Stimulated activated naive CD8-positive, alpha-beta T cell treated with anti-CD3 and anti-CD28 coated beads, Interleukin-15, Interleukin-2, amounts not matched to agents 100 ng/mL and 50 ng/mL, for 24 hours (primary cell): ENCODE measurements around the gene SPTLC3.

Experiments used
- H3K27ac Mint-ChIP-seq: one replicate; pipeline ENCODE4 v1.8.0; 2021; ENCODE audit warnings: mild to moderate bottlenecking, mixed read lengths
- H3K27me3 Mint-ChIP-seq: one replicate; pipeline ENCODE4 v1.8.0; 2021; ENCODE audit warnings: mixed read lengths
- H3K36me3 Mint-ChIP-seq: one replicate; pipeline ENCODE4 v1.8.0; 2021; ENCODE audit warnings: low read depth, mixed read lengths
- H3K4me1 Mint-ChIP-seq: one replicate; pipeline ENCODE4 v1.8.0; 2021; ENCODE audit warnings: low read depth, mixed read lengths
- H3K4me3 Mint-ChIP-seq: one replicate; pipeline ENCODE4 v1.8.0; 2021; ENCODE audit warnings: mild to moderate bottlenecking, mixed read lengths
- H3K9me3 Mint-ChIP-seq: one replicate; pipeline ENCODE4 v1.8.0; 2021; ENCODE audit warnings: mixed read lengths

The SPTLC3 gene

GRCh38 chr20:13142143-13142542 is 133.4 kb downstream of the SPTLC3 start:
- no peak overlapping the region for H3K27ac Mint-ChIP-seq
- no peaks in the 10 kb centered on the region for H3K36me3 Mint-ChIP-seq
- H3K9me3 Mint-ChIP-seq = no peaks in the 10 kb centered on the region
- H3K27me3 Mint-ChIP-seq = peaks cover 13% of the 10 kb centered on the region
- no peak overlapping the region for H3K4me3 Mint-ChIP-seq
- peaks cover 6% of the 10 kb centered on the region for H3K4me1 Mint-ChIP-seq

GRCh38 chr20:13147071-13147963 is 138.5 kb downstream of the SPTLC3 start:
- Mint-ChIP-seq H3K27ac (no peak overlapping the region), H3K27me3 (peaks cover 13% of the 10 kb centered on the region), H3K36me3 (no peaks in the 10 kb centered on the region), H3K4me1 (peaks cover 3% of the 10 kb centered on the region), H3K4me3 (no peak overlapping the region), H3K9me3 (no peaks in the 10 kb centered on the region)

GRCh38 chr20:13147971-13148370 is 139.2 kb downstream of the SPTLC3 start:
- Mint-ChIP-seq H3K4me1 (peaks cover 3% of the 10 kb centered on the region), H3K27ac (no peak overlapping the region), H3K9me3 (no peaks in the 10 kb centered on the region), H3K36me3 (no peaks in the 10 kb centered on the region), H3K27me3 (peaks cover 13% of the 10 kb centered on the region), H3K4me3 (no peak overlapping the region)

GRCh38 chr20:13148402-13148801 is 139.6 kb downstream of the SPTLC3 start:
- Mint-ChIP-seq H3K9me3 (no peaks in the 10 kb centered on the region), H3K27me3 (peaks cover 13% of the 10 kb centered on the region), H3K4me1 (peaks cover 3% of the 10 kb centered on the region), H3K27ac (no peak overlapping the region), H3K4me3 (no peak overlapping the region), H3K36me3 (no peaks in the 10 kb centered on the region)

GRCh38 chr20:13148961-13149360 is 140.2 kb downstream of the SPTLC3 start:
- H3K27me3 Mint-ChIP-seq = peaks cover 10% of the 10 kb centered on the region
- H3K9me3 Mint-ChIP-seq = no peaks in the 10 kb centered on the region
- H3K36me3 Mint-ChIP-seq = no peaks in the 10 kb centered on the region
- H3K4me3 Mint-ChIP-seq = no peak overlapping the region
- H3K4me1 Mint-ChIP-seq = peaks cover 3% of the 10 kb centered on the region
- no peak overlapping the region for H3K27ac Mint-ChIP-seq

GRCh38 chr20:13149371-13150105 is 140.8 kb downstream of the SPTLC3 start:
- Mint-ChIP-seq H3K4me3 (no peak overlapping the region), H3K9me3 (no peaks in the 10 kb centered on the region), H3K27ac (no peak overlapping the region), H3K27me3 (peaks cover 7% of the 10 kb centered on the region), H3K36me3 (no peaks in the 10 kb centered on the region), H3K4me1 (peaks cover 3% of the 10 kb centered on the region)

GRCh38 chr20:13158369-13158768 is 149.6 kb downstream of the SPTLC3 start:
- no peaks in the 10 kb centered on the region for H3K36me3 Mint-ChIP-seq
- H3K4me1 Mint-ChIP-seq = no peaks in the 10 kb centered on the region
- no peaks in the 10 kb centered on the region for H3K27me3 Mint-ChIP-seq
- no peak overlapping the region for H3K27ac Mint-ChIP-seq
- no peak overlapping the region for H3K4me3 Mint-ChIP-seq
- H3K9me3 Mint-ChIP-seq = no peaks in the 10 kb centered on the region

- Mint-ChIP-seq H3K4me3 (no peak overlapping the region), H3K27ac (no peak overlapping the region), H3K27me3 (no peaks in the 10 kb centered on the region), H3K36me3 (no peaks in the 10 kb centered on the region), H3K4me1 (no peaks in the 10 kb centered on the region), H3K9me3 (no peaks in the 10 kb centered on the region)
Measured at GRCh38 chr20:13159889-13160288, 151.1 kb downstream of the SPTLC3 start.

- no peaks in the 10 kb centered on the region for H3K9me3 Mint-ChIP-seq
- no peaks in the 10 kb centered on the region for H3K4me1 Mint-ChIP-seq
- H3K4me3 Mint-ChIP-seq = no peak overlapping the region
- H3K36me3 Mint-ChIP-seq = no peaks in the 10 kb centered on the region
- no peaks in the 10 kb centered on the region for H3K27me3 Mint-ChIP-seq
- H3K27ac Mint-ChIP-seq = no peak overlapping the region
Measured at GRCh38 chr20:13165203-13165602, 156.4 kb downstream of the SPTLC3 start.

- Mint-ChIP-seq H3K4me1 (no peaks in the 10 kb centered on the region), H3K36me3 (no peaks in the 10 kb centered on the region), H3K27me3 (no peaks in the 10 kb centered on the region), H3K4me3 (no peak overlapping the region), H3K9me3 (no peaks in the 10 kb centered on the region), H3K27ac (no peak overlapping the region)
Measured at GRCh38 chr20:13166011-13166410, 157.2 kb downstream of the SPTLC3 start.

- Mint-ChIP-seq H3K27ac (no peak overlapping the region), H3K4me3 (no peak overlapping the region), H3K4me1 (no peaks in the 10 kb centered on the region), H3K9me3 (no peaks in the 10 kb centered on the region), H3K36me3 (no peaks in the 10 kb centered on the region), H3K27me3 (no peaks in the 10 kb centered on the region)
Measured at GRCh38 chr20:13166437-13166836, 157.7 kb downstream of the SPTLC3 start.

GRCh38 chr20:13169086-13169485 is 160.3 kb downstream of the SPTLC3 start:
- no peaks in the 10 kb centered on the region for H3K4me1 Mint-ChIP-seq
- H3K27ac Mint-ChIP-seq = no peak overlapping the region
- no peak overlapping the region for H3K4me3 Mint-ChIP-seq

GRCh38 chr20:13170771-13171170 is 162.0 kb downstream of the SPTLC3 start:
- Mint-ChIP-seq H3K4me3 (no peak overlapping the region), H3K27ac (no peak overlapping the region), H3K36me3 (no peaks in the 10 kb centered on the region), H3K4me1 (no peaks in the 10 kb centered on the region), H3K9me3 (no peaks in the 10 kb centered on the region), H3K27me3 (peaks cover 8% of the 10 kb centered on the region)

More at GRCh38 chr20:13169086-13169485, 160.3 kb downstream of the SPTLC3 start:
- Mint-ChIP-seq H3K27me3 (peaks cover 4% of the 10 kb centered on the region), H3K36me3 (no peaks in the 10 kb centered on the region), H3K9me3 (no peaks in the 10 kb centered on the region)

GRCh38 chr20:13173201-13173600 is 164.4 kb downstream of the SPTLC3 start:
- Mint-ChIP-seq H3K9me3 (peaks cover 7% of the 10 kb centered on the region), H3K4me1 (no peaks in the 10 kb centered on the region), H3K27me3 (peaks cover 8% of the 10 kb centered on the region), H3K4me3 (no peak overlapping the region), H3K27ac (no peak overlapping the region), H3K36me3 (no peaks in the 10 kb centered on the region)

- Mint-ChIP-seq H3K4me3 (no peak overlapping the region), H3K27ac (no peak overlapping the region), H3K36me3 (no peaks in the 10 kb centered on the region), H3K4me1 (no peaks in the 10 kb centered on the region), H3K27me3 (peaks cover 8% of the 10 kb centered on the region), H3K9me3 (peaks cover 7% of the 10 kb centered on the region)
Measured at GRCh38 chr20:13174402-13174801, 165.6 kb downstream of the SPTLC3 start.
